IMR-90 (cell line): ENCODE measurements around the gene PREP. TPM values are rescaled to one million over a fixed set of nuclear protein-coding genes. Genes with fewer than 3 reads are reported as not detected.

Source experiments
- ATAC-seq: fragments of 200-7000 bp; cut with Tn5 transposase; 2 replicates; pipeline ENCODE4 v1.9.1; 2020; ENCODE audit warnings: low read depth, mild to moderate bottlenecking, moderate library complexity
- BruUV-seq: library from RNA; stranded (reverse); fragments of 400-500 nt; replicated peaks from 2 replicates; lab custom pipeline; 2021; lab: Mats Ljungman, UMichigan
- CTCF ChIA-PET: fragments of 300-600 bp; formaldehyde crosslinking; extraction: SDS; loops from one replicate; lab custom pipeline; 2021; ENCODE audit warnings: antibody characterized with exemption; lab: Yijun Ruan, JAX
- POLR2A ChIA-PET: fragments of 300-600 bp; sonication (Branson Sonifier 250); formaldehyde crosslinking; loops from one replicate; lab custom pipeline; 2022; ENCODE audit warnings: antibody characterized with exemption; ENCODE audit not compliant: unreplicated experiment; lab: Charles Lee
- DNase-seq: peaks from one replicate; pipeline ENCODE4 v3.0.0; 2013
- H2AFZ ChIP-seq: replicated peaks from 2 replicates; pipeline ENCODE3; 2013; ENCODE audit warnings: low read length, mild to moderate bottlenecking; ENCODE audit not compliant: poor library complexity
- H2AK5ac ChIP-seq: 2 replicates; pipeline ENCODE4 v1.6.1; 2013; ENCODE audit warnings: low read depth, low read length, inconsistent platforms
- H2AK9ac ChIP-seq: replicated peaks from 2 replicates; pipeline ENCODE3; 2013; ENCODE audit warnings: mild to moderate bottlenecking, low read depth, low read length, moderate library complexity; ENCODE audit not compliant: poor library complexity
- H2BK120ac ChIP-seq: 2 replicates; pipeline ENCODE4 v1.6.1; 2013; ENCODE audit warnings: low read depth, low read length, inconsistent platforms
- H2BK15ac ChIP-seq: 3 replicates; pipeline ENCODE4 v1.6.1; 2013; ENCODE audit warnings: low read depth, low read length, inconsistent platforms
- H2BK20ac ChIP-seq: 2 replicates; pipeline ENCODE4 v1.6.1; 2013; ENCODE audit warnings: low read depth, mild to moderate bottlenecking, inconsistent platforms, low read length, moderate library complexity
- H2BK5ac ChIP-seq: 2 replicates; pipeline ENCODE4 v1.6.1; 2013; ENCODE audit warnings: mild to moderate bottlenecking, low read depth, low read length, inconsistent platforms; ENCODE audit not compliant: poor library complexity, severe bottlenecking
- H3K14ac ChIP-seq: replicated peaks from 2 replicates; pipeline ENCODE4 v1.6.1; 2013; ENCODE audit warnings: low read depth, low read length, inconsistent platforms
- H3K18ac ChIP-seq: 2 replicates; pipeline ENCODE4 v1.6.1; 2013; ENCODE audit warnings: low read depth, low read length, control low read depth
- H3K23ac ChIP-seq: 2 replicates; pipeline ENCODE4 v1.6.1; 2013; ENCODE audit warnings: low read depth, low read length, inconsistent platforms
- H3K27ac ChIP-seq: 2 replicates; pipeline ENCODE4 v1.5.1; 2013; ENCODE audit warnings: mild to moderate bottlenecking, control low read depth, low read length; ENCODE audit not compliant: insufficient read depth
- H3K27me3 ChIP-seq: 2 replicates; pipeline ENCODE4 v1.6.1; 2013; ENCODE audit warnings: low read length; ENCODE audit not compliant: control insufficient read depth, insufficient read depth
- H3K36me3 ChIP-seq: 2 replicates; pipeline ENCODE4 v1.6.1; 2013; ENCODE audit warnings: low read length, mixed read lengths; ENCODE audit not compliant: control insufficient read depth, insufficient read depth
- H3K4ac ChIP-seq: 2 replicates; pipeline ENCODE4 v1.6.1; 2013; ENCODE audit warnings: low read depth, low read length, inconsistent platforms
- H3K4me1 ChIP-seq: 2 replicates; pipeline ENCODE4 v1.6.1; 2013; ENCODE audit warnings: low read length, mixed read lengths; ENCODE audit not compliant: control insufficient read depth, insufficient read depth
- H3K4me2 ChIP-seq: 2 replicates; pipeline ENCODE4 v1.6.1; 2013; ENCODE audit warnings: low read depth, mild to moderate bottlenecking, control low read depth, low read length, moderate library complexity
- H3K4me3 ChIP-seq: 2 replicates; pipeline ENCODE4 v1.5.1; 2013; ENCODE audit warnings: low read depth, mild to moderate bottlenecking, control low read depth, low read length, moderate library complexity; ENCODE audit not compliant: insufficient read depth
- H3K56ac ChIP-seq: 2 replicates; pipeline ENCODE4 v1.6.1; 2013; ENCODE audit warnings: low read length, inconsistent platforms; ENCODE audit not compliant: insufficient read depth; ENCODE audit errors: extremely low read depth
- H3K79me1 ChIP-seq, 2 experiments: 2 replicates each; pipeline ENCODE4 v1.6.1; 2013; ENCODE audit warnings: low read length in 2 of 2, inconsistent platforms in 1 of 2, low read depth in 1 of 2
- H3K9ac ChIP-seq: 2 replicates; pipeline ENCODE4 v1.6.1; 2013; ENCODE audit warnings: low read depth, low read length, control low read depth
- H3K9me1 ChIP-seq: 2 replicates; pipeline ENCODE4 v1.6.1; 2013; ENCODE audit warnings: low read length, inconsistent platforms; ENCODE audit not compliant: insufficient read depth
- H3K9me3 ChIP-seq: 2 replicates; pipeline ENCODE4 v1.6.1; 2013; ENCODE audit warnings: low read length; ENCODE audit not compliant: control insufficient read depth, insufficient read depth
- H4K20me1 ChIP-seq: 2 replicates; pipeline ENCODE4 v1.6.1; 2013; ENCODE audit warnings: low read length, inconsistent platforms; ENCODE audit not compliant: insufficient read depth
- H4K5ac ChIP-seq: 2 replicates; pipeline ENCODE4 v1.6.1; 2013; ENCODE audit warnings: mild to moderate bottlenecking, low read depth, low read length, control low read depth
- H4K8ac ChIP-seq, 2 experiments: 2 replicates each; pipeline ENCODE4 v1.6.1; 2013; ENCODE audit warnings: low read depth in 2 of 2, low read length in 2 of 2, control low read depth in 1 of 2, inconsistent platforms in 1 of 2
- H4K91ac ChIP-seq: 2 replicates; pipeline ENCODE4 v1.6.1; 2013; ENCODE audit warnings: low read depth, low read length, inconsistent platforms; ENCODE audit not compliant: insufficient read depth
- BHLHE40 ChIP-seq: fragments of 150-350 bp; IDR thresholded peaks from 2 replicates; pipeline ENCODE4 v1.6.1; 2016; ENCODE audit warnings: mild to moderate bottlenecking, low read depth, low read length
- CEBPB ChIP-seq: IDR thresholded peaks from 2 replicates; pipeline ENCODE4 v1.6.1; 2012; ENCODE audit warnings: low read depth, low read length, improper control_type of control experiment
- CHD1 ChIP-seq: IDR thresholded peaks from 2 replicates; pipeline ENCODE4 v1.6.1; 2012; ENCODE audit warnings: low read depth, low read length, improper control_type of control experiment
- ELK1 ChIP-seq: fragments of 150-350 bp; IDR thresholded peaks from 2 replicates; pipeline ENCODE4 v1.6.1; 2016; ENCODE audit warnings: low read depth, mild to moderate bottlenecking, low read length, moderate library complexity, borderline replicate concordance
- FOS ChIP-seq: fragments of 150-350 bp; IDR thresholded peaks from 2 replicates; pipeline ENCODE4 v1.6.1; 2016; ENCODE audit warnings: low read depth, low read length
- POLR2A ChIP-seq: IDR thresholded peaks from 2 replicates; pipeline ENCODE4 v1.6.1; 2012; ENCODE audit warnings: mild to moderate bottlenecking, low read depth, low read length
- RCOR1 ChIP-seq: IDR thresholded peaks from 2 replicates; pipeline ENCODE4 v1.6.1; 2012; ENCODE audit warnings: mild to moderate bottlenecking, low read length, improper control_type of control experiment; ENCODE audit not compliant: insufficient replicate concordance
- RFX5 ChIP-seq: IDR thresholded peaks from 2 replicates; pipeline ENCODE4 v1.8.0; 2012; ENCODE audit warnings: low read depth, mild to moderate bottlenecking, low read length, moderate library complexity
- SMC3 ChIP-seq: fragments of 150-350 bp; IDR thresholded peaks from 2 replicates; pipeline ENCODE4 v1.6.1; 2016; ENCODE audit warnings: low read depth, mild to moderate bottlenecking, antibody characterized with exemption, low read length, moderate library complexity
- WGBS, 2 experiments: methylation state at CpG; one replicate each; pipeline versions ENCODE4 v1.1.5 to v1.1.7; 2013; ENCODE audit warnings: missing lambda C conversion rate in 2 of 2; ENCODE audit not compliant: insufficient read length in 1 of 2; ENCODE audit errors: extremely low coverage in 2 of 2; 5-methylcytosine and 5-hydroxymethylcytosine counted together
- dilution Hi-C: fragments of 300-500 bp; cut with HindIII; formaldehyde crosslinking; loops from one replicate; pipeline ENCODE4 v1.14.3; 2018; ENCODE audit warnings: low sequenced_read_pairs; ENCODE audit not compliant: unreplicated experiment
- in situ Hi-C: fragments of 300-500 bp; cut with MboI; formaldehyde crosslinking; loops from 3 replicates; pipeline ENCODE4 v1.14.3; 2019; ENCODE audit warnings: low sequenced_read_pairs, inconsistent platforms, mixed read lengths
- intact Hi-C: fragments of 100-400 bp; cut with micrococcal nuclease; formaldehyde crosslinking; loops from 2 replicates; pipeline ENCODE4 v1.10.0; 2022
- polyA plus RNA-seq, 3 experiments: library from polyadenylated mRNA; depleted of rRNA; stranded (reverse); fragments of >200 nt; gene quantifications; 2 replicates each; pipeline ENCODE4 v1.2.3, GENCODE V29; 2012; ENCODE audit warnings: low replicate concordance in 1 of 3
- total RNA-seq: library from RNA; depleted of rRNA; stranded (reverse); fragments of >200 nt; gene quantifications from 2 replicates; pipeline ENCODE4 v1.2.3, GENCODE V29; 2012
- TF ChIP-seq, protein P1 (sequence below): fragments of 150-350 bp; IDR thresholded peaks from 2 replicates; pipeline ENCODE4 v1.6.1; 2017; ENCODE audit warnings: mild to moderate bottlenecking, antibody characterized with exemption, low read length, low read depth

Gene PREP
- total and polyA plus RNA-seq, 2 of the 4 experiments (the other 2 are of a cell fraction): 21.0 to 25.7 TPM

GRCh38 chr6:105258816-105259215 is 144.1 kb downstream of the PREP start:
- H2AFZ ChIP-seq: no peak overlapping the region
- no peaks in the 10 kb centered on the region for H3K4me1 ChIP-seq
- no peaks in the 10 kb centered on the region for H3K9me1 ChIP-seq
- no peak for ATAC-seq
- H3K9me3 ChIP-seq: no peaks in the 10 kb centered on the region
- H2BK5ac ChIP-seq: no peak overlapping the region
- H3K36me3 ChIP-seq: no peaks in the 10 kb centered on the region
- ChIA-PET POLR2A (no interaction called here), CTCF (no interaction called here)
- in situ Hi-C loops (no loop called here), intact Hi-C loops (no loop called here), dilution Hi-C loops (no loop called here)
- H3K18ac ChIP-seq: no peak overlapping the region
- H3K4me3 ChIP-seq: no peak overlapping the region
- H2BK20ac ChIP-seq: no peak overlapping the region
- no peaks in the 10 kb centered on the region for H3K79me1 ChIP-seq
- H3K56ac ChIP-seq: no peak overlapping the region
- no peak overlapping the region for H4K8ac ChIP-seq
- WGBS, 2 experiments: 80% methylated on average over 1 of the region's 5 CpGs; no CpG with 5 or more reads in 1 of the 2 experiments
- no peak overlapping the region for H2AK9ac ChIP-seq
- H2BK15ac ChIP-seq: no peak overlapping the region
- BruUV-seq: no TSS peak
- H2AK5ac ChIP-seq: no peak overlapping the region
- no peak overlapping the region for H3K23ac ChIP-seq
- H3K27ac ChIP-seq: no peak overlapping the region
- no peaks in the 10 kb centered on the region for H3K27me3 ChIP-seq
- DNase-seq: no peak
- H3K4ac ChIP-seq: no peak overlapping the region
- H3K9ac ChIP-seq: no peak overlapping the region
- no peak overlapping the region for H3K14ac ChIP-seq
- TF ChIP-seq RCOR1 (no peak), SMC3 (no peak), RFX5 (no peak), CEBPB (no peak), POLR2A (no peak), BHLHE40 (no peak), FOS (no peak), ELK1 (no peak), CHD1 (no peak)
- TF ChIP-seq, protein P1, sequence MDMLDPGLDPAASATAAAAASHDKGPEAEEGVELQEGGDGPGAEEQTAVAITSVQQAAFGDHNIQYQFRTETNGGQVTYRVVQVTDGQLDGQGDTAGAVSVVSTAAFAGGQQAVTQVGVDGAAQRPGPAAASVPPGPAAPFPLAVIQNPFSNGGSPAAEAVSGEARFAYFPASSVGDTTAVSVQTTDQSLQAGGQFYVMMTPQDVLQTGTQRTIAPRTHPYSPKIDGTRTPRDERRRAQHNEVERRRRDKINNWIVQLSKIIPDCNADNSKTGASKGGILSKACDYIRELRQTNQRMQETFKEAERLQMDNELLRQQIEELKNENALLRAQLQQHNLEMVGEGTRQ: no peak
- no peak overlapping the region for H4K5ac ChIP-seq
- H2BK120ac ChIP-seq: no peak overlapping the region
- H4K91ac ChIP-seq: no peak overlapping the region
- no peak overlapping the region for H3K4me2 ChIP-seq
- H4K20me1 ChIP-seq: no peaks in the 10 kb centered on the region
